Measurements from ENCODE around the gene MDN1.
"Not testable (repeated sequence)": the region's sequence is repeated elsewhere in the genome, so short reads cannot be mapped to it uniquely, and the experiment has no call there.

MDN1 gene

GRCh38 chr6:89734526-89734925, 85.1 kb downstream of the MDN1 start:
- Histone ChIP-seq H3K9me2 (replicated peaks; ENCODE audit: insufficient read depth, low read length) (no peaks in the 10 kb centered on the region), H3K9ac (ENCODE audit: low read length) (no peak overlapping the region), H3K9me3 (replicated peaks; ENCODE audit: insufficient read depth, low read length) (no peaks in the 10 kb centered on the region), H3K27ac (ENCODE audit: low read length) (no peak overlapping the region), H3K27me3 (replicated peaks; ENCODE audit: insufficient read depth, low read length) (no peaks in the 10 kb centered on the region), H3K36me3 (replicated peaks; ENCODE audit: insufficient read depth, low read length) (peaks cover 4% of the 10 kb centered on the region; the same call in 1 of the 2 replicates), H3K4me1 (ENCODE audit: low read length) (no peaks in the 10 kb centered on the region), H2AFZ (ENCODE audit: low read length) (no peak overlapping the region), H4K20me1 (ENCODE audit: insufficient read depth, low read length) (no peaks in the 10 kb centered on the region), H3K4me3 (ENCODE audit: low read length) (no peak overlapping the region), H3K4me2 (ENCODE audit: low read depth, low read length) (no peak overlapping the region), H3K79me2 (ENCODE audit: low read length) (no peaks in the 10 kb centered on the region), H3F3A (ENCODE audit: insufficient read depth, low read length) (no peaks in the 10 kb centered on the region)
- DNase-seq, result no peak
- TF ChIP-seq EZH2 (optimal IDR thresholded peaks at IDR 0.05; ENCODE audit: low read depth, low read length) (no peak), CTCF (IDR thresholded peaks at IDR 0.05; ENCODE audit: low read length) (no peak), EZH2phosphoT487 (IDR thresholded peaks at IDR 0.05; ENCODE audit: low read length) (no peak)

DNA sequence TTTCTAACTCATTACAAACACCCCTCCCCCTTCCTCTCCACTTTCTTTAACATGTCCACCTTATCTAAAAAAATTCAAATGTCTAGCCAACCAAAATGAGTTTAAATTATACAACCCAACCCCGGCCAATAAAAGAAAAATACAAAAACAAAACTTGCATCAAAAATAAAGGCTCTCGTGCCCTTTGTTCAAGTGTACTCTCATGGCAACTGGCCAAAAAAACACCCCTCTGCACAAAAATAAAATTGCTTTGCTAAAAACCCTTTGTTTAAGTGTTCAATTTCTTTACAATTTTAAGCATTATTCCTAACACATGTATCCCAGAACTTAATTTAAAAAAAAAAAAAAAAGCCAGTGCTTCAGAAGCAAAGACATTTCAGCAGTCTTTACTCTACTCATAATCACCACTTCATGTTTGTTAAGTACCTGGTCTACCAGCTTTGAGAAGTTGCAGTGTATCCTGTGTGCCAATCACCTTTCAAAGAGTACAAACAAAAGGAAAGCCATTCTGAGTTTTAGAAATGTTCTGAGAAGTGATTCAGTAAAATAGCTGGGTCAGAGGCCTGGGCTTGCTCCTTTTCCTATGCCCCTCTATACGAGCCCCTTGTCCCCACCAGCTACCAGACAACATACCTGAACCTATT, 87.5 kb downstream of the MDN1 start:
- Histone ChIP-seq H3K36me3 (replicated peaks; ENCODE audit: insufficient read depth, low read length) (peaks cover 4% of the 10 kb centered on the region; the same call in 1 of the 2 replicates), H3K9me2 (replicated peaks; ENCODE audit: insufficient read depth, low read length) (no peaks in the 10 kb centered on the region), H3K9ac (ENCODE audit: low read length) (no peak overlapping the region), H3F3A (ENCODE audit: insufficient read depth, low read length) (no peaks in the 10 kb centered on the region), H2AFZ (ENCODE audit: low read length) (no peak overlapping the region), H3K9me3 (replicated peaks; ENCODE audit: insufficient read depth, low read length) (no peaks in the 10 kb centered on the region), H3K27ac (ENCODE audit: low read length) (no peak overlapping the region), H4K20me1 (ENCODE audit: insufficient read depth, low read length) (no peaks in the 10 kb centered on the region), H3K4me2 (ENCODE audit: low read depth, low read length) (no peak overlapping the region), H3K4me3 (ENCODE audit: low read length) (no peak overlapping the region), H3K4me1 (ENCODE audit: low read length) (no peaks in the 10 kb centered on the region), H3K27me3 (replicated peaks; ENCODE audit: insufficient read depth, low read length) (no peaks in the 10 kb centered on the region), H3K79me2 (ENCODE audit: low read length) (no peaks in the 10 kb centered on the region)
- DNase-seq, result no peak
- TF ChIP-seq CTCF (IDR thresholded peaks at IDR 0.05; ENCODE audit: low read length) (no peak), EZH2phosphoT487 (IDR thresholded peaks at IDR 0.05; ENCODE audit: low read length) (no peak), EZH2 (optimal IDR thresholded peaks at IDR 0.05; ENCODE audit: low read depth, low read length) (no peak)

DNA sequence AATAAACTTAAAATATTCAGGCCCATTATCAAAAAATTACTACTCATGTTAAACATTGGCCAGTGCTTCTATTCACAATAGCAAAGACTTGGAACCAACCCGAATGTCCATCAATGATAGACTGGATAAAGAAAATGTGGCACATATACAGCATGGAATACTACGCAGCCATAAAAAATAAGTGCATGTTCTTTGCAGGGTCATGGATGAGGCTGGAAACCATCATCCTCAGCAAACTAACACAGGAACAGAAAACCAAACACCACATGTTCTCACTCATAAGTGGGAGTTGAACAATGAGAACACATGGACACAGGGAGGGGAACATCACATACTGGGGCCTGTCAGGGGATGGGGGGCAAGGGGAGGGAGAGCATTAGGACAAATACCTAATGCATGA, 88.3 kb downstream of the MDN1 start:
- not testable (repeated sequence) for H4K20me1 ChIP-seq (ENCODE audit: insufficient read depth, low read length); H3K4me2 ChIP-seq (ENCODE audit: low read depth, low read length); H3K36me3 ChIP-seq (replicated peaks; ENCODE audit: insufficient read depth, low read length); DNase-seq; H3K4me3 ChIP-seq (ENCODE audit: low read length); H3K9me3 ChIP-seq (replicated peaks; ENCODE audit: insufficient read depth, low read length); H2AFZ ChIP-seq (ENCODE audit: low read length); H3K9me2 ChIP-seq (replicated peaks; ENCODE audit: insufficient read depth, low read length); H3F3A ChIP-seq (ENCODE audit: insufficient read depth, low read length); H3K27me3 ChIP-seq (replicated peaks; ENCODE audit: insufficient read depth, low read length); H3K27ac ChIP-seq (ENCODE audit: low read length); H3K9ac ChIP-seq (ENCODE audit: low read length); H3K79me2 ChIP-seq (ENCODE audit: low read length); H3K4me1 ChIP-seq (ENCODE audit: low read length)

DNA sequence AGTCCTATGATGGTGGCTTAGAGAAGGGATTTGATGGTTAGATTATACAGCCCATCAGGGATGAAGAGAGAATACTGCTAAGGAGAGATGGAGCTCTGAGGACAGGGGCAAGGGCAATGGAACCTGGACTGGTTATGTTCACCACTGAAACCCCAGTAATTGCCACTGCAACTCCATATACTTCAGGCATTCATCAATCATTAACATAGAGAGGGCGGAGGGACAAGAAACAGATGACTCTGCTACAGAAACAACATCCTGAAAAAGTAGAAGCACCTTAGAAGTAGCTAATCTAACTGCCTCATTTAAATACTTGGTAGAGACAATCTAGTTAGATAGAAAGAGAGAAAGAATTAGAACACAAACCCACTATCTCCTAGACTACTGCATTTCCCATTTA, 89.8 kb downstream of the MDN1 start:
- no peak overlapping the region for H3K4me2 ChIP-seq (ENCODE audit: low read depth, low read length)
- no peaks in the 10 kb centered on the region for H3F3A ChIP-seq (ENCODE audit: insufficient read depth, low read length)
- H3K36me3 ChIP-seq (replicated peaks; ENCODE audit: insufficient read depth, low read length), result peaks cover 4% of the 10 kb centered on the region; the same call in 1 of the 2 replicates
- TF ChIP-seq CTCF (IDR thresholded peaks at IDR 0.05; ENCODE audit: low read length) (no peak), EZH2 (optimal IDR thresholded peaks at IDR 0.05; ENCODE audit: low read depth, low read length) (no peak), EZH2phosphoT487 (IDR thresholded peaks at IDR 0.05; ENCODE audit: low read length) (no peak)
- DNase-seq, result no peak
- H3K27me3 ChIP-seq (replicated peaks; ENCODE audit: insufficient read depth, low read length), result no peaks in the 10 kb centered on the region
- no peak overlapping the region for H3K9ac ChIP-seq (ENCODE audit: low read length)
- H3K4me3 ChIP-seq (ENCODE audit: low read length), result no peak overlapping the region
- no peaks in the 10 kb centered on the region for H4K20me1 ChIP-seq (ENCODE audit: insufficient read depth, low read length)
- H2AFZ ChIP-seq (ENCODE audit: low read length), result no peak overlapping the region
- H3K4me1 ChIP-seq (ENCODE audit: low read length), result no peaks in the 10 kb centered on the region
- no peaks in the 10 kb centered on the region for H3K9me3 ChIP-seq (replicated peaks; ENCODE audit: insufficient read depth, low read length)
- H3K9me2 ChIP-seq (replicated peaks; ENCODE audit: insufficient read depth, low read length), result no peaks in the 10 kb centered on the region
- H3K79me2 ChIP-seq (ENCODE audit: low read length), result no peaks in the 10 kb centered on the region
- no peak overlapping the region for H3K27ac ChIP-seq (ENCODE audit: low read length)
